Measurements from ENCODE around the gene FBP2. TPM values are rescaled to one million over a fixed set of nuclear protein-coding genes. Genes with fewer than 3 reads are reported as not detected.

Gene FBP2
- not detected for total RNA-seq

- Mint-ChIP-seq H3K4me3 (no peak within 1 kb of the TSS), H3K27ac (no peak within 1 kb of the TSS), H3K36me3 (ENCODE audit: low read depth) (no peaks in the 10 kb centered on the region), H3K4me1 (no peaks in the 10 kb centered on the region), H3K27me3 (peaks cover 12% of the 10 kb centered on the region), H3K9me3 (no peaks in the 10 kb centered on the region)
- DNase-seq, result no peak
- ChIA-PET CTCF (no interaction called here), POLR2A (no interaction called here)
Measured at GRCh38 chr9:94593459-94594345, at the start of gene FBP2. FBP2 (minus strand) TSS chr9:94593824; CDS start chr9:94593726, 98 bp downstream.

- POLR2A ChIA-PET, result no interaction called here
- Mint-ChIP-seq H3K4me1 (peaks cover 13% of the 10 kb centered on the region), H3K36me3 (ENCODE audit: low read depth) (no peaks in the 10 kb centered on the region), H3K27me3 (peaks cover 30% of the 10 kb centered on the region), H3K9me3 (no peaks in the 10 kb centered on the region), H3K4me3 (no peak overlapping the region), H3K27ac (no peak overlapping the region)
- CTCF ChIA-PET, result interaction anchor here (1.4 kb wide), 1 partner anchor 83 kb away, joined by 4 read pairs; the partner anchor contains the start of gene AOPEP
- DNase-seq, result no peak
Measured at GRCh38 chr9:94643176-94643575, 49.6 kb upstream of the FBP2 start.

- Mint-ChIP-seq H3K9me3 (no peaks in the 10 kb centered on the region), H3K27ac (no peak overlapping the region), H3K4me3 (no peak overlapping the region), H3K36me3 (ENCODE audit: low read depth) (no peaks in the 10 kb centered on the region), H3K4me1 (peaks cover 13% of the 10 kb centered on the region), H3K27me3 (peaks cover 33% of the 10 kb centered on the region)
- CTCF ChIA-PET, result interaction anchor here (1.0 to 1.4 kb wide), 2 partner anchors 26 to 84 kb away, joined by 4 read pairs; partner anchors contain the start of gene AOPEP
- POLR2A ChIA-PET, result no interaction called here
- DNase-seq, result no peak
Measured at GRCh38 chr9:94642501-94642900, 48.9 kb upstream of the FBP2 start.

- ChIA-PET CTCF (interaction anchor here (0.8 to 2.5 kb wide), 2 partner anchors 29 to 41 kb away, joined by 3 to 7 read pairs; no protein-coding TSS in a partner anchor), POLR2A (interaction anchor here (1.4 kb wide), 1 partner anchor 17 kb away, joined by 3 read pairs; no protein-coding TSS in a partner anchor)
- H3K4me3 Mint-ChIP-seq, result peak overlapping the region; percentile 81
- peaks cover 37% of the 10 kb centered on the region for H3K27me3 Mint-ChIP-seq
- peaks cover 13% of the 10 kb centered on the region for H3K4me1 Mint-ChIP-seq
- no peak overlapping the region for H3K27ac Mint-ChIP-seq
- no peak for DNase-seq
- H3K9me3 Mint-ChIP-seq, result no peaks in the 10 kb centered on the region
- no peaks in the 10 kb centered on the region for H3K36me3 Mint-ChIP-seq (ENCODE audit: low read depth)
Measured at GRCh38 chr9:94639999-94640376, 46.4 kb upstream of the FBP2 start.

- DNase-seq, result peak; percentile 39
- ChIA-PET POLR2A (interaction anchor here (1.4 kb wide), 1 partner anchor 18 kb away, joined by 3 read pairs; no protein-coding TSS in a partner anchor), CTCF (interaction anchor here (0.8 to 2.5 kb wide), 2 partner anchors 30 to 42 kb away, joined by 3 to 7 read pairs; no protein-coding TSS in a partner anchor)
- no peaks in the 10 kb centered on the region for H3K36me3 Mint-ChIP-seq (ENCODE audit: low read depth)
- peak within 1 kb of the TSS; percentile 81 for H3K4me3 Mint-ChIP-seq
- H3K4me1 Mint-ChIP-seq, result peaks cover 13% of the 10 kb centered on the region
- H3K27me3 Mint-ChIP-seq, result peaks cover 34% of the 10 kb centered on the region
- no peaks in the 10 kb centered on the region for H3K9me3 Mint-ChIP-seq
- no peak within 1 kb of the TSS for H3K27ac Mint-ChIP-seq
Measured at GRCh38 chr9:94639061-94639998, 45.7 kb upstream of the FBP2 start, which contains the start of gene FBP1. FBP1 (minus strand) TSS chr9:94639518; CDS start chr9:94639310, 208 bp downstream.

- no peaks in the 10 kb centered on the region for H3K9me3 Mint-ChIP-seq
- H3K36me3 Mint-ChIP-seq (ENCODE audit: low read depth), result no peaks in the 10 kb centered on the region
- H3K27ac Mint-ChIP-seq, result no peak overlapping the region
- DNase-seq, result no peak
- H3K4me1 Mint-ChIP-seq, result peaks cover 13% of the 10 kb centered on the region
- ChIA-PET CTCF (no interaction called here), POLR2A (no interaction called here)
- H3K4me3 Mint-ChIP-seq, result peak overlapping the region; percentile 81
- peaks cover 34% of the 10 kb centered on the region for H3K27me3 Mint-ChIP-seq
Measured at GRCh38 chr9:94638335-94639060, 44.9 kb upstream of the FBP2 start.

GRCh38 chr9:94632737-94633136, 39.1 kb upstream of the FBP2 start:
- H3K4me1 Mint-ChIP-seq, result no peaks in the 10 kb centered on the region
- H3K9me3 Mint-ChIP-seq, result no peaks in the 10 kb centered on the region
- ChIA-PET CTCF (interaction anchor here (1.1 kb wide), 1 partner anchor 37 kb away, joined by 3 read pairs; no protein-coding TSS in a partner anchor), POLR2A (no interaction called here)
- no peak overlapping the region for H3K4me3 Mint-ChIP-seq
- H3K27ac Mint-ChIP-seq, result no peak overlapping the region
- DNase-seq, result no peak
- H3K27me3 Mint-ChIP-seq, result peaks cover 20% of the 10 kb centered on the region
- H3K36me3 Mint-ChIP-seq (ENCODE audit: low read depth), result no peaks in the 10 kb centered on the region

GRCh38 chr9:94631599-94631998, 38.0 kb upstream of the FBP2 start:
- Mint-ChIP-seq H3K9me3 (no peaks in the 10 kb centered on the region), H3K4me1 (no peaks in the 10 kb centered on the region), H3K27ac (no peak overlapping the region), H3K27me3 (peaks cover 14% of the 10 kb centered on the region), H3K36me3 (ENCODE audit: low read depth) (no peaks in the 10 kb centered on the region), H3K4me3 (no peak overlapping the region)
- ChIA-PET POLR2A (interaction anchor here (1.0 kb wide), 1 partner anchor 47 kb away, joined by 3 read pairs; no protein-coding TSS in a partner anchor), CTCF (no interaction called here)
- no peak for DNase-seq

- no peaks in the 10 kb centered on the region for H3K36me3 Mint-ChIP-seq (ENCODE audit: low read depth)
- H3K4me1 Mint-ChIP-seq, result no peaks in the 10 kb centered on the region
- DNase-seq, result no peak
- H3K9me3 Mint-ChIP-seq, result no peaks in the 10 kb centered on the region
- ChIA-PET POLR2A (interaction anchor here (1.0 kb wide), 1 partner anchor 46 kb away, joined by 3 read pairs; no protein-coding TSS in a partner anchor), CTCF (no interaction called here)
- no peak overlapping the region for H3K27ac Mint-ChIP-seq
- H3K4me3 Mint-ChIP-seq, result no peak overlapping the region
- peaks cover 14% of the 10 kb centered on the region for H3K27me3 Mint-ChIP-seq
Measured at GRCh38 chr9:94630833-94631232, 37.2 kb upstream of the FBP2 start.

- H3K4me1 Mint-ChIP-seq, result no peaks in the 10 kb centered on the region
- POLR2A ChIA-PET, result no interaction called here
Measured at GRCh38 chr9:94630281-94630680, 36.7 kb upstream of the FBP2 start.

GRCh38 chr9:94627287-94627686, 33.7 kb upstream of the FBP2 start:
- ChIA-PET CTCF (no interaction called here), POLR2A (no interaction called here)
- Mint-ChIP-seq H3K27me3 (peaks cover 5% of the 10 kb centered on the region), H3K4me1 (no peaks in the 10 kb centered on the region), H3K4me3 (no peak overlapping the region), H3K36me3 (ENCODE audit: low read depth) (no peaks in the 10 kb centered on the region), H3K27ac (no peak overlapping the region), H3K9me3 (no peaks in the 10 kb centered on the region)
- DNase-seq, result no peak

More at GRCh38 chr9:94630281-94630680, 36.7 kb upstream of the FBP2 start:
- Mint-ChIP-seq H3K27ac (no peak overlapping the region), H3K9me3 (no peaks in the 10 kb centered on the region), H3K36me3 (ENCODE audit: low read depth) (no peaks in the 10 kb centered on the region), H3K4me3 (no peak overlapping the region), H3K27me3 (peaks cover 10% of the 10 kb centered on the region)
- CTCF ChIA-PET, result no interaction called here
- no peak for DNase-seq

- Mint-ChIP-seq H3K4me3 (no peak overlapping the region), H3K27me3 (no peaks in the 10 kb centered on the region), H3K4me1 (no peaks in the 10 kb centered on the region), H3K36me3 (ENCODE audit: low read depth) (no peaks in the 10 kb centered on the region), H3K9me3 (no peaks in the 10 kb centered on the region), H3K27ac (no peak overlapping the region)
- ChIA-PET POLR2A (no interaction called here), CTCF (no interaction called here)
- DNase-seq, result no peak
Measured at GRCh38 chr9:94625835-94626234, 32.2 kb upstream of the FBP2 start.

Data from activated CD4-positive, alpha-beta memory T cell treated with anti-CD3 and anti-CD28 coated beads, Interleukin-2, amount 10 ng/mL, durations not matched to agents 7 days and 5 days (primary cell).